Mucosa of descending colon (tissue), 3 donors: Measurements from ENCODE around the gene ARHGAP36. TPM values are rescaled to one million over a fixed set of nuclear protein-coding genes. Genes with fewer than 3 reads are reported as not detected.

Experiments
- ATAC-seq: fragments of 200-7000 bp; cut with Tn5 transposase; one replicate; pipeline ENCODE4 v1.9.1; 2020; ENCODE audit warnings: mild to moderate bottlenecking, moderate library complexity
- DNase-seq, 3 donors: peaks; one replicate each; pipeline ENCODE4 v3.0.0-alpha.2; 2020
- H3K36me3 ChIP-seq: fragments of 200-600 bp; one replicate; pipeline ENCODE4 v1.8.0; 2021; ENCODE audit warnings: low read depth, mild to moderate bottlenecking
- H3K4me1 ChIP-seq: fragments of 200-600 bp; one replicate; pipeline ENCODE4 v1.8.0; 2021; ENCODE audit warnings: low read depth, mild to moderate bottlenecking
- H3K4me3 ChIP-seq: fragments of 200-600 bp; one replicate; pipeline ENCODE4 v1.8.0; 2021; ENCODE audit warnings: mild to moderate bottlenecking
- H3K9me3 ChIP-seq: fragments of 200-600 bp; one replicate; pipeline ENCODE4 v1.8.0; 2021; ENCODE audit warnings: mild to moderate bottlenecking
- CTCF ChIP-seq: fragments of 200-600 bp; IDR thresholded peaks from one replicate; pipeline ENCODE4 v1.8.0; 2022; ENCODE audit warnings: antibody characterized with exemption, mild to moderate bottlenecking
- intact Hi-C, 2 donors: fragments of 100-400 bp; cut with DNase I in 1 of 2; cut with micrococcal nuclease in 1 of 2; formaldehyde crosslinking; loops; one replicate each; pipeline versions ENCODE4 v1.11.0 to v1.11.1; 2022; cut with DNase I, micrococcal nuclease
- total RNA-seq, 3 donors: library from RNA; stranded (reverse); fragmentation: NEBNext Ultra II Directional in 2 of 3; extraction: Animal tissue kit (Norgen Biotek cat#: 25700) in 2 of 3; gene quantifications; one replicate each; pipeline versions ENCODE4 v1.2.1 to v1.2.4, GENCODE V29; 2021 to 2023
- donor health status: DM: no; HTN: no; CAD: no; lungs with moderate emphysema.
- donor health status: DM: no; HTN: no; CAD: no.
- donor health status: DM: no; HTN: yes; CAD: no.

Gene ARHGAP36
- total RNA-seq, 3 donors from 2014 or later, result 0.19 to 0.96 TPM; not detected in 1

- no peaks in the 10 kb centered on the region for H3K9me3 ChIP-seq
- H3K4me3 ChIP-seq, result no peak overlapping the region
- TF ChIP-seq CTCF, result no peak
- DNase-seq, result no peak
- intact Hi-C loops, result no loop called here
- no peaks in the 10 kb centered on the region for H3K36me3 ChIP-seq
- ATAC-seq, result no peak
- H3K4me1 ChIP-seq, result no peaks in the 10 kb centered on the region
Observed at GRCh38 chrX:131053076-131053475, 5.1 kb upstream of the ARHGAP36 start.

GRCh38 chrX:131054906-131055305, 3.2 kb upstream of the ARHGAP36 start:
- no peaks in the 10 kb centered on the region for H3K9me3 ChIP-seq
- H3K36me3 ChIP-seq, result no peaks in the 10 kb centered on the region
- TF ChIP-seq CTCF, result no peak
- intact Hi-C loops, result no loop called here
- DNase-seq, result no peak
- ATAC-seq, result no peak
- no peak overlapping the region for H3K4me3 ChIP-seq
- no peaks in the 10 kb centered on the region for H3K4me1 ChIP-seq

- Histone ChIP-seq H3K4me1 (no peaks in the 10 kb centered on the region), H3K36me3 (no peaks in the 10 kb centered on the region), H3K4me3 (no peak overlapping the region), H3K9me3 (no peaks in the 10 kb centered on the region)
- no peak for TF ChIP-seq CTCF
- intact Hi-C loops, result no loop called here
- no peak for ATAC-seq
- DNase-seq, result no peak
Observed at GRCh38 chrX:131057706-131058105, 440 bp upstream of the ARHGAP36 start.

GRCh38 chrX:131059246-131059645, 1.1 kb downstream of the ARHGAP36 start:
- H3K4me1 ChIP-seq, result no peaks in the 10 kb centered on the region
- no peak for ATAC-seq
- no peak for DNase-seq
- no peaks in the 10 kb centered on the region for H3K9me3 ChIP-seq
- H3K4me3 ChIP-seq, result no peak overlapping the region
- intact Hi-C loops, result no loop called here
- no peaks in the 10 kb centered on the region for H3K36me3 ChIP-seq
- no peak for TF ChIP-seq CTCF

GRCh38 chrX:131060147-131060546, 2.0 kb downstream of the ARHGAP36 start:
- no peaks in the 10 kb centered on the region for H3K4me1 ChIP-seq
- peak in 1 of 3 donors; percentile 24 for DNase-seq
- H3K36me3 ChIP-seq, result no peaks in the 10 kb centered on the region
- ATAC-seq, result peak; percentile 90
- intact Hi-C loops, result no loop called here
- no peak for TF ChIP-seq CTCF
- H3K9me3 ChIP-seq, result no peaks in the 10 kb centered on the region
- no peak overlapping the region for H3K4me3 ChIP-seq

- no peak for DNase-seq
- H3K4me3 ChIP-seq, result no peak overlapping the region
- H3K36me3 ChIP-seq, result no peaks in the 10 kb centered on the region
- H3K4me1 ChIP-seq, result no peaks in the 10 kb centered on the region
- no peak for TF ChIP-seq CTCF
- no peaks in the 10 kb centered on the region for H3K9me3 ChIP-seq
- intact Hi-C loops, result no loop called here
- ATAC-seq, result no peak
Observed at GRCh38 chrX:131061306-131061705, 3.2 kb downstream of the ARHGAP36 start.
